Right cardiac atrium (tissue), 5 donors: ENCODE measurements around the gene KRTAP9-9. TPM values are rescaled to one million over a fixed set of nuclear protein-coding genes. Genes with fewer than 3 reads are reported as not detected.

Experiments used
- ATAC-seq, 2 donors: fragments of 200-7000 bp; cut with Tn5 transposase; one replicate each; pipeline versions ENCODE4 v1.8.0 to v1.9.1; 2020; ENCODE audit warnings: moderate library complexity in 2 of 2, mild to moderate bottlenecking in 1 of 2
- DNase-seq, 3 donors: peaks; one replicate each; pipeline ENCODE4 v3.0.0-alpha.2; 2020
- H3K27ac ChIP-seq: one replicate; pipeline ENCODE4 v1.5.1; 2013; ENCODE audit warnings: mild to moderate bottlenecking, low read length, control low read depth, moderate library complexity
- H3K27me3 ChIP-seq: one replicate; pipeline ENCODE4 v1.6.1; 2013; ENCODE audit not compliant: control insufficient read depth, insufficient read depth
- H3K4me1 ChIP-seq: one replicate; pipeline ENCODE4 v1.6.1; 2013; ENCODE audit warnings: low read length; ENCODE audit not compliant: control insufficient read depth, insufficient read depth
- H3K4me3 ChIP-seq: one replicate; pipeline ENCODE4 v1.5.1; 2013; ENCODE audit warnings: low read length, control low read depth
- H3K9me3 ChIP-seq: one replicate; pipeline ENCODE4 v1.6.1; 2013; ENCODE audit warnings: low read length; ENCODE audit not compliant: control insufficient read depth
- WGBS: extraction: QIAGEN DNeasy Blood & Tissue Kit; methylation state at CpG from one replicate; pipeline ENCODE4 v1.1.7; 2013; 5-methylcytosine and 5-hydroxymethylcytosine counted together
- intact Hi-C, 4 donors: fragments of 100-400 bp; cut with DNase I; formaldehyde crosslinking; loops; one replicate each; pipeline versions ENCODE4 v1.11.0 to v1.14.0; 2022 to 2023
- polyA plus RNA-seq: library from polyadenylated mRNA; stranded (reverse); fragments of 200-250 nt; gene quantifications from one replicate; pipeline ENCODE4 v1.2.3, GENCODE V29; 2013
- total RNA-seq, 4 donors: library from RNA; stranded (reverse); fragmentation: NEBNext Ultra II Directional; extraction: Animal tissue kit (Norgen Biotek cat#: 25700); gene quantifications; one replicate each; pipeline ENCODE4 v1.2.1, GENCODE V29; 2021
- donor health status: healthy with polysubstance abuse.
- donor health status: DM: no; HTN: yes; CAD: no.
- donor health status: DM: no; HTN: no; CAD: no.
- donor health status: DM: no; HTN: yes; CAD: no; lungs with severe emphysema.
- donor health status: DM: yes; HTN: yes; CAD: no.

KRTAP9-9 gene
- total and polyA plus RNA-seq, 5 donors: not detected

- Histone ChIP-seq H3K27ac (no peak overlapping the region), H3K4me3 (no peak overlapping the region), H3K27me3 (no peaks in the 10 kb centered on the region), H3K9me3 (no peaks in the 10 kb centered on the region), H3K4me1 (no peaks in the 10 kb centered on the region)
- ATAC-seq: no peak
- no peak for DNase-seq
- 69% methylated on average over 5 of the region's 5 CpGs for WGBS
- intact Hi-C loops: no loop called here
Observed at GRCh38 chr17:41301204-41301790, 46.1 kb downstream of the KRTAP9-9 start.

- H3K4me1 ChIP-seq: no peaks in the 10 kb centered on the region
- peak in 1 of 3 donors; percentile 48 for DNase-seq
- no peak within 1 kb of the TSS for H3K27ac ChIP-seq
- no peaks in the 10 kb centered on the region for H3K27me3 ChIP-seq
- H3K9me3 ChIP-seq: no peaks in the 10 kb centered on the region
- peak; percentile 20 to 73 for ATAC-seq
- H3K4me3 ChIP-seq: no peak within 1 kb of the TSS
- intact Hi-C loops: no loop called here
- 46% methylated on average over 11 of the region's 11 CpGs for WGBS
Observed at GRCh38 chr17:41301916-41302901, 47.0 kb downstream of the KRTAP9-9 start, which contains the start of gene KRTAP29-1. KRTAP29-1 (minus strand) TSS chr17:41302851; CDS start chr17:41302851, 0 bp downstream.

- H3K27ac ChIP-seq: no peak overlapping the region
- H3K4me1 ChIP-seq: no peaks in the 10 kb centered on the region
- no peaks in the 10 kb centered on the region for H3K9me3 ChIP-seq
- WGBS: 80% methylated on average over 4 of the region's 4 CpGs
- ATAC-seq: no peak
- intact Hi-C loops: no loop called here
- no peak overlapping the region for H3K4me3 ChIP-seq
- no peak for DNase-seq
- H3K27me3 ChIP-seq: no peaks in the 10 kb centered on the region
Observed at GRCh38 chr17:41302981-41303380, 47.8 kb downstream of the KRTAP9-9 start.

GRCh38 chr17:41304091-41304490 lies 48.9 kb downstream of the KRTAP9-9 start:
- intact Hi-C loops: no loop called here
- ATAC-seq (no peak), DNase-seq (peak in 1 of 3 donors; percentile 27)
- no peak overlapping the region for H3K27ac ChIP-seq
- H3K9me3 ChIP-seq: no peaks in the 10 kb centered on the region
- H3K27me3 ChIP-seq: no peaks in the 10 kb centered on the region
- WGBS: 81% methylated on average over 12 of the region's 12 CpGs
- no peak overlapping the region for H3K4me3 ChIP-seq
- H3K4me1 ChIP-seq: no peaks in the 10 kb centered on the region

Other genes with a start within 250 kb of the KRTAP9-9 start
Only the 30 nearest of the 40 such genes appear.
- not detected for gene KRTAP2-3, start 195.3 kb upstream of the KRTAP9-9 start, total RNA-seq
- gene KRTAP2-3, start 195.3 kb upstream of the KRTAP9-9 start, polyA plus RNA-seq: not detected
- gene KRTAP2-4, start 189.5 kb upstream of the KRTAP9-9 start, total RNA-seq: not detected
- not detected for gene KRTAP2-4, start 189.5 kb upstream of the KRTAP9-9 start, polyA plus RNA-seq
- gene KRTAP4-7, start 171.2 kb upstream of the KRTAP9-9 start, total RNA-seq: not detected
- gene KRTAP4-7, start 171.2 kb upstream of the KRTAP9-9 start, polyA plus RNA-seq: not detected
- gene KRTAP4-8, start 157.2 kb upstream of the KRTAP9-9 start, total RNA-seq: not detected
- not detected for gene KRTAP4-8, start 157.2 kb upstream of the KRTAP9-9 start, polyA plus RNA-seq
- gene KRTAP4-16, start 153.2 kb upstream of the KRTAP9-9 start, total RNA-seq: not detected
- not detected for gene KRTAP4-16, start 153.2 kb upstream of the KRTAP9-9 start, polyA plus RNA-seq
- gene KRTAP4-9, start 150.0 kb upstream of the KRTAP9-9 start, total RNA-seq: not detected
- not detected for gene KRTAP4-9, start 150.0 kb upstream of the KRTAP9-9 start, polyA plus RNA-seq
- gene KRTAP4-11, start 137.0 kb upstream of the KRTAP9-9 start, total RNA-seq: not detected
- not detected for gene KRTAP4-11, start 137.0 kb upstream of the KRTAP9-9 start, polyA plus RNA-seq
- not detected for gene KRTAP4-12, start 131.2 kb upstream of the KRTAP9-9 start, total RNA-seq
- not detected for gene KRTAP4-12, start 131.2 kb upstream of the KRTAP9-9 start, polyA plus RNA-seq
- not detected for gene KRTAP4-6, start 114.8 kb upstream of the KRTAP9-9 start, total RNA-seq
- not detected for gene KRTAP4-6, start 114.8 kb upstream of the KRTAP9-9 start, polyA plus RNA-seq
- not detected for gene KRTAP4-5, start 105.6 kb upstream of the KRTAP9-9 start, total RNA-seq
- not detected for gene KRTAP4-5, start 105.6 kb upstream of the KRTAP9-9 start, polyA plus RNA-seq
- not detected for gene KRTAP4-4, start 94.6 kb upstream of the KRTAP9-9 start, total RNA-seq
- gene KRTAP4-4, start 94.6 kb upstream of the KRTAP9-9 start, polyA plus RNA-seq: not detected
- not detected for gene KRTAP4-3, start 87.2 kb upstream of the KRTAP9-9 start, total RNA-seq
- gene KRTAP4-3, start 87.2 kb upstream of the KRTAP9-9 start, polyA plus RNA-seq: not detected
- gene KRTAP4-2, start 77.2 kb upstream of the KRTAP9-9 start, total RNA-seq: not detected
- gene KRTAP4-2, start 77.2 kb upstream of the KRTAP9-9 start, polyA plus RNA-seq: not detected
- gene KRTAP4-1, start 70.5 kb upstream of the KRTAP9-9 start, total RNA-seq: not detected
- gene KRTAP4-1, start 70.5 kb upstream of the KRTAP9-9 start, polyA plus RNA-seq: not detected
- gene KRTAP9-1, start 65.5 kb upstream of the KRTAP9-9 start, total RNA-seq: not detected
- not detected for gene KRTAP9-1, start 65.5 kb upstream of the KRTAP9-9 start, polyA plus RNA-seq
- gene KRTAP9-2, start 28.7 kb upstream of the KRTAP9-9 start, total RNA-seq: not detected
- not detected for gene KRTAP9-2, start 28.7 kb upstream of the KRTAP9-9 start, polyA plus RNA-seq
- not detected for gene KRTAP9-3, start 22.9 kb upstream of the KRTAP9-9 start, total RNA-seq
- gene KRTAP9-3, start 22.9 kb upstream of the KRTAP9-9 start, polyA plus RNA-seq: not detected
- not detected for gene KRTAP9-8, start 17.4 kb upstream of the KRTAP9-9 start, total RNA-seq
- not detected for gene KRTAP9-8, start 17.4 kb upstream of the KRTAP9-9 start, polyA plus RNA-seq
- not detected for gene KRTAP9-4, start 5.7 kb upstream of the KRTAP9-9 start, total RNA-seq
- gene KRTAP9-4, start 5.7 kb upstream of the KRTAP9-9 start, polyA plus RNA-seq: not detected
- gene KRTAP9-6, start 10.0 kb downstream of the KRTAP9-9 start, total RNA-seq: not detected
- not detected for gene KRTAP9-6, start 10.0 kb downstream of the KRTAP9-9 start, polyA plus RNA-seq
- not detected for gene KRTAP9-7, start 20.3 kb downstream of the KRTAP9-9 start, total RNA-seq
- gene KRTAP9-7, start 20.3 kb downstream of the KRTAP9-9 start, polyA plus RNA-seq: not detected
- gene KRTAP29-1, start 47.5 kb downstream of the KRTAP9-9 start, total RNA-seq: not detected
- not detected for gene KRTAP29-1, start 47.5 kb downstream of the KRTAP9-9 start, polyA plus RNA-seq
- gene KRTAP16-1, start 53.9 kb downstream of the KRTAP9-9 start, total RNA-seq: not detected
- gene KRTAP16-1, start 53.9 kb downstream of the KRTAP9-9 start, polyA plus RNA-seq: not detected
- not detected for gene KRTAP17-1, start 60.3 kb downstream of the KRTAP9-9 start, total RNA-seq
- gene KRTAP17-1, start 60.3 kb downstream of the KRTAP9-9 start, polyA plus RNA-seq: not detected
- gene KRT33A, start 95.4 kb downstream of the KRTAP9-9 start, total RNA-seq: not detected
- not detected for gene KRT33A, start 95.4 kb downstream of the KRTAP9-9 start, polyA plus RNA-seq
- not detected for gene KRT33B, start 114.4 kb downstream of the KRTAP9-9 start, total RNA-seq
- gene KRT33B, start 114.4 kb downstream of the KRTAP9-9 start, polyA plus RNA-seq: not detected
- not detected for gene KRT34, start 126.9 kb downstream of the KRTAP9-9 start, total RNA-seq
- gene KRT34, start 126.9 kb downstream of the KRTAP9-9 start, polyA plus RNA-seq: not detected
- gene KRT31, start 142.2 kb downstream of the KRTAP9-9 start, total RNA-seq: not detected
- not detected for gene KRT31, start 142.2 kb downstream of the KRTAP9-9 start, polyA plus RNA-seq
- not detected for gene KRT37, start 169.2 kb downstream of the KRTAP9-9 start, total RNA-seq
- gene KRT37, start 169.2 kb downstream of the KRTAP9-9 start, polyA plus RNA-seq: not detected
- gene KRT38, start 185.6 kb downstream of the KRTAP9-9 start, total RNA-seq: not detected
- not detected for gene KRT38, start 185.6 kb downstream of the KRTAP9-9 start, polyA plus RNA-seq